SK-N-SH (cell line): Measurements from ENCODE around the gene RFX3. TPM values are rescaled to one million over a fixed set of nuclear protein-coding genes. Genes with fewer than 3 reads are reported as not detected.

Source experiments
- CTCF ChIA-PET: fragments of 300-600, 350-600 bp; formaldehyde crosslinking; extraction: SDS; loops from one replicate; lab custom pipeline; 2021; lab: Yijun Ruan, JAX
- POLR2A ChIA-PET: fragments of 350-600 bp; sonication (Branson Sonifier 250); formaldehyde crosslinking; extraction: SDS; loops from one replicate; lab custom pipeline; 2020; ENCODE audit warnings: antibody characterized with exemption, inconsistent platforms; lab: Yijun Ruan, JAX
- DNase-seq: peaks from one replicate; pipeline ENCODE4 v3.0.0; 2012
- H2AFZ ChIP-seq: fragments of 200-600 bp; sonication (generic); 2 replicates; pipeline ENCODE4 v1.8.1; 2016; ENCODE audit warnings: antibody characterized with exemption, mild to moderate bottlenecking, low read depth
- H3F3A ChIP-seq: fragments of 200-600 bp; sonication (generic); replicated peaks from 2 replicates; pipeline ENCODE3; 2016; ENCODE audit warnings: antibody characterized with exemption, mild to moderate bottlenecking; ENCODE audit not compliant: insufficient read depth
- H3K27ac ChIP-seq, 2 experiments: fragments of 200-500 bp in 1 of 2; fragments of 200-600 bp in 1 of 2; sonication (Bioruptor generic) in 1 of 2; sonication (generic), shearing (Covaris generic) in 1 of 2; 2 replicates each; pipeline versions ENCODE4 v1.5.1 to v1.6.1; 2014 to 2016; ENCODE audit warnings: low read depth in 2 of 2, inconsistent platforms in 1 of 2, low read length in 1 of 2, mild to moderate bottlenecking in 1 of 2, mixed read lengths in 1 of 2
- H3K27me3 ChIP-seq: fragments of 200-600 bp; sonication (generic), shearing (Covaris generic); 2 replicates; pipeline ENCODE4 v1.6.1; 2016; ENCODE audit warnings: mixed run types; ENCODE audit not compliant: insufficient read depth
- H3K36me3 ChIP-seq, 2 experiments: fragments of 200-500 bp in 1 of 2; fragments of 200-600 bp in 1 of 2; sonication (Bioruptor generic) in 1 of 2; sonication (generic) in 1 of 2; replicated peaks in 1 of 2; 2 replicates each; pipeline versions ENCODE3 to v1.5.1; 2014 to 2016; ENCODE audit warnings: low read length in 1 of 2, mild to moderate bottlenecking in 1 of 2; ENCODE audit not compliant: insufficient read depth in 2 of 2, control insufficient read depth in 1 of 2
- H3K4me1 ChIP-seq, 2 experiments: fragments of 200-500 bp in 1 of 2; fragments of 200-600 bp in 1 of 2; sonication (Bioruptor generic) in 1 of 2; sonication (generic), shearing (Covaris generic) in 1 of 2; 2 replicates each; pipeline versions ENCODE4 v1.5.1 to v1.6.1; 2014 to 2016; ENCODE audit warnings: low read depth in 1 of 2, low read length in 1 of 2, mixed run types in 1 of 2; ENCODE audit not compliant: insufficient read depth in 2 of 2, control insufficient read depth in 1 of 2
- H3K4me2 ChIP-seq: fragments of 200-600 bp; sonication (generic), shearing (Covaris generic); 2 replicates; pipeline ENCODE4 v1.6.1; 2017; ENCODE audit warnings: mixed run types
- H3K4me3 ChIP-seq, 2 experiments: fragments of 200-500 bp in 1 of 2; fragments of 200-600 bp in 1 of 2; sonication (Bioruptor generic) in 1 of 2; sonication (generic), shearing (Covaris generic) in 1 of 2; 2 replicates each; pipeline versions ENCODE4 v1.5.1 to v1.8.1; 2014 to 2016; ENCODE audit warnings: low read depth in 2 of 2, inconsistent platforms in 1 of 2, low read length in 1 of 2, mild to moderate bottlenecking in 1 of 2, mixed read lengths in 1 of 2, moderate library complexity in 1 of 2
- H3K79me2 ChIP-seq: fragments of 200-600 bp; sonication (generic); 2 replicates; pipeline ENCODE4 v1.8.1; 2017; ENCODE audit warnings: mild to moderate bottlenecking; ENCODE audit not compliant: insufficient read depth
- H3K9ac ChIP-seq: fragments of 200-600 bp; sonication (generic); 2 replicates; pipeline ENCODE4 v1.6.1; 2017; ENCODE audit warnings: mixed run types
- H3K9me2 ChIP-seq: fragments of 200-600 bp; sonication (generic); 2 replicates; pipeline ENCODE4 v1.6.1; 2017; ENCODE audit warnings: mixed run types
- H3K9me3 ChIP-seq: fragments of 200-600 bp; sonication (generic); 2 replicates; pipeline ENCODE4 v1.6.1; 2017; ENCODE audit warnings: mixed run types, mild to moderate bottlenecking, moderate library complexity
- H4K20me1 ChIP-seq: fragments of 200-600 bp; sonication (generic); 2 replicates; pipeline ENCODE4 v1.6.1; 2017; ENCODE audit warnings: mild to moderate bottlenecking, mixed run types; ENCODE audit not compliant: insufficient read depth
- CHD2 ChIP-seq: fragments of 150-350 bp; IDR thresholded peaks from 2 replicates; pipeline ENCODE4 v1.6.1; 2018; ENCODE audit warnings: low read length; ENCODE audit not compliant: partially characterized antibody
- CTCF ChIP-seq: fragments of 200-600 bp; sonication (generic); IDR thresholded peaks from 2 replicates; pipeline ENCODE4 v1.6.1; 2017; ENCODE audit warnings: antibody characterized with exemption, mild to moderate bottlenecking, moderate library complexity
- FOSL2 ChIP-seq: IDR thresholded peaks from 2 replicates; pipeline ENCODE4 v1.4.0; 2012; ENCODE audit warnings: low read depth, mild to moderate bottlenecking, moderate library complexity, borderline replicate concordance
- IRF3 ChIP-seq: fragments of 150-350 bp; IDR thresholded peaks from 2 replicates; pipeline ENCODE4 v1.6.1; 2016; ENCODE audit warnings: mild to moderate bottlenecking, low read depth, low read length
- MEF2A ChIP-seq: IDR thresholded peaks from 2 replicates; pipeline ENCODE4 v1.4.0; 2012; ENCODE audit warnings: low read depth, borderline replicate concordance
- NRF1 ChIP-seq: IDR thresholded peaks from 2 replicates; pipeline ENCODE4 v1.6.1; 2012; ENCODE audit warnings: low read depth, mild to moderate bottlenecking, low read length
- PBX3 ChIP-seq: IDR thresholded peaks from 2 replicates; pipeline ENCODE4; 2012
- REST ChIP-seq: IDR thresholded peaks from 2 replicates; pipeline ENCODE4 v1.6.1; 2012; ENCODE audit warnings: mild to moderate bottlenecking, low read depth, low read length, moderate library complexity
- RXRA ChIP-seq: IDR thresholded peaks from 2 replicates; pipeline ENCODE4 v1.4.0; 2012; ENCODE audit warnings: low read depth, mild to moderate bottlenecking, borderline replicate concordance
- SIN3A ChIP-seq: IDR thresholded peaks from 2 replicates; pipeline ENCODE4 v1.6.1; 2012; ENCODE audit warnings: low read depth, mild to moderate bottlenecking, low read length, moderate library complexity, borderline replicate concordance
- TCF12 ChIP-seq: IDR thresholded peaks from 2 replicates; pipeline ENCODE4 v1.4.0; 2012
- ZBTB33 ChIP-seq: IDR thresholded peaks from 2 replicates; pipeline ENCODE4 v1.4.0; 2012; ENCODE audit warnings: low read depth, borderline replicate concordance
- WGBS: methylation state at CpG from one replicate; pipeline ENCODE4 v1.1.6; 2017; ENCODE audit warnings: low lambda C conversion rate; 5-methylcytosine and 5-hydroxymethylcytosine counted together
- polyA plus RNA-seq, 3 experiments: library from polyadenylated mRNA; depleted of rRNA; stranded (reverse); fragments of >200 nt; gene quantifications; 2 replicates each; pipeline ENCODE4 v1.2.3, GENCODE V29; 2012

RFX3 gene
- polyA plus RNA-seq, 1 of the 3 experiments (the other 2 are of a cell fraction): 1.7 TPM

GRCh38 chr9:3498691-3499090 lies 27.1 kb downstream of the RFX3 start:
- Histone ChIP-seq H3K9me3 (no peaks in the 10 kb centered on the region), H3K27me3 (no peaks in the 10 kb centered on the region), H3F3A (no peaks in the 10 kb centered on the region), H2AFZ (no peak overlapping the region; the same call in 1 of the 2 replicates), H3K9me2 (no peaks in the 10 kb centered on the region), H3K4me1 (peaks cover 5 to 23% of the 10 kb centered on the region in 2 experiments; a peak in 2 of 4 replicates), H3K27ac (no peak overlapping the region), H4K20me1 (no peaks in the 10 kb centered on the region), H3K4me2 (no peak overlapping the region), H3K36me3 (no peaks in the 10 kb centered on the region), H3K4me3 (no peak overlapping the region), H3K79me2 (no peaks in the 10 kb centered on the region; the same call in 1 of the 2 replicates), H3K9ac (peak overlapping the region; percentile 3)
- POLR2A ChIA-PET: interaction anchor here (1.6 kb wide), 1 partner anchor 28 kb away, joined by 4 read pairs; no protein-coding TSS in a partner anchor
- TF ChIP-seq NRF1 (no peak), RXRA (no peak), IRF3 (no peak), ZBTB33 (no peak), SIN3A (no peak), FOSL2 (no peak), MEF2A (no peak), TCF12 (no peak), REST (no peak)
- CTCF ChIA-PET: interaction anchor here (1.0 kb wide), 1 partner anchor 258 kb away, joined by 3 read pairs; no protein-coding TSS in a partner anchor
- 85% methylated on average over 3 of the region's 3 CpGs for WGBS
- peak; percentile 6 for DNase-seq

- Histone ChIP-seq H3F3A (no peaks in the 10 kb centered on the region), H3K9ac (peak overlapping the region; percentile 3), H3K27me3 (no peaks in the 10 kb centered on the region), H3K4me1 (peaks cover 5 to 23% of the 10 kb centered on the region in 2 experiments; a peak in 2 of 4 replicates), H3K36me3 (no peaks in the 10 kb centered on the region), H3K9me2 (no peaks in the 10 kb centered on the region), H3K9me3 (no peaks in the 10 kb centered on the region), H3K4me3 (no peak overlapping the region), H3K27ac (peak overlapping the region; percentile 39 to 47; a peak in 3 of 4 replicates), H4K20me1 (no peaks in the 10 kb centered on the region), H2AFZ (no peak overlapping the region), H3K79me2 (no peaks in the 10 kb centered on the region; the same call in 1 of the 2 replicates), H3K4me2 (peak overlapping the region; percentile 14)
- CTCF ChIA-PET: interaction anchor here (0.6 to 1.1 kb wide), 4 partner anchors 10 to 1645 kb away, joined by 3 to 4 read pairs (median 3); no protein-coding TSS in a partner anchor
- WGBS: 87% methylated on average over 4 of the region's 4 CpGs
- no peak for DNase-seq
- POLR2A ChIA-PET: interaction anchor here (1.6 kb wide), 1 partner anchor 29 kb away, joined by 4 read pairs; no protein-coding TSS in a partner anchor
- TF ChIP-seq CTCF (no peak), CHD2 (no peak), PBX3 (no peak), REST (no peak)
Measured at GRCh38 chr9:3497857-3498256, 27.9 kb downstream of the RFX3 start.
